NCI-H2107 treated with DMSO at 0.1 percent for 48 hours (cell line): ENCODE measurements around the gene ABCB8.

Source experiments
- DNase-seq: peaks from one replicate; lab custom pipeline; 2025; ENCODE audit not compliant: unreplicated experiment; lab: John Stamatoyannopoulos, UW

ABCB8 gene

DNA sequence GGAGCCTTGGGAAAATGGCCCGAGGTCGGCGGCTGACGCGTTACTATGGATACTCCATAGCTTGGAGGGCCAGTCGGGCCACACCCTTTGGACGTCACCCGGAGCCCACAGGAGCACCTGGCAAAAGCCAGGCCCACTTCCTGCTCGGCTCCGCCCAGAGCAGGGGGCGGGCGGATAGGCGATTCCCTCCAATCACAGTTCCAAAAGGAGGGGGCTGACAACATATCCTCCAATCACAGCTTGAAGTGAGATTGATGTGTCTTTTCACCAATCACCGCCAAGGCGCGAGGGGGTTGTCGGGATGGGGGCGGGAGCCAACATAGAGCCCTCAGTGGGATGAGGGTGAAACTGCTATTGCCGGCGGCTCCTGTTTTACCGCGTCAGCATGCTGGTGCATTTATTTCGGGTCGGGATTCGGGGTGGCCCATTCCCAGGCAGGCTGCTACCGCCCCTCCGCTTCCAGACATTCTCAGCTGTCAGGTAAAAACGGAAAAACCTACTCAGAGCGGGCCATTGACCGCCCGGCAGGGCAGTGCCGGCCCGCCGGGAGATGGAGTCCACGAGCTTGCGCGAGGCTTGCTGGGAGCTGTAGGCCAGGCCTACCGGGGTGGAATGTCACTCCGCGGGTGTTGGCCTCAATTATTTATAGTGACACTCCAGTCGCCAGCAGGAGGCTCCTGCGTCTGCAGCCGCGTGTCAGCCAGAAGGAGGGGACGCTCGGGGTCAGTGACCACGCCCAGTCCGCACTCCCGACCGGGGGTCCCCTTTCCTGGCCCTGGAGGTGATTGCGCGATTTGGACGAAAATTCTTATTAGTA, at the start of gene ABCB8:
Gene ABCB8, plus strand, starts transcription at position 320 of the 817 bp plus-strand sequence. Its CDS starts 66 bp downstream, at position 386.
- DNase-seq, result peak; percentile 98

DNA sequence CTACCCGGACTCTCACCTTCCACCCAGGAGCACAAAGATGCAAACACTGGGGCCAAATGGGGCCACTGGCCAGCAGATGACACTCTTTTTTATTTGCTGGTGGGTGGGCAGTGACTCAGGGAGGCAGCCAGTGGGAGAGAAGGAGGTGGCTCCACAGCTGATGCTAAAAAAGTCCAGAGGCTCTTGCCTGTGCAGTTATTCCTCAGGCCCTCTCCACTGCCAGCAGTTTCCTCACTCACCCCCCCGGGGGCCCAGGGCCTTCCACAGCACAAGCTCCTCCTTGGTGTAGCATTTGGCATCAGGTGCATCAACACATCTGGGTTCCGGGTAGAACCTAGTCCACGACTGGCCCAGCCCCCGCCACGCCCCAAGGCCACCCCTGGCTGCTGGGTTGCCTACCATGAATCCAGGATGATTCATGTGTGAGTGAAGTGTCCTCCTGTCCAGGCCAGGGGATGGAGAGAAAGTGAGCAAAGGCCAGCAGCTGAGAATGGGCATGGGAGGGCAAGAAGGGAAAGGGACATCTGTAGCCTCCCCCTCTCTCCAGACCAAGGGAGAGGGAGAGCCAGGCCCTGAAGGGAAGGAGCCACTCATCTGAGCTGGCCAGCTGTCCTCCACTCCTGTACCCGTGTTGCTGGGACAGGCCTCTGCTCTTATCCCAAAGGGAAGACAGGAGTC, 48.4 kb upstream of the ABCB8 start:
- DNase-seq, result no peak

DNA sequence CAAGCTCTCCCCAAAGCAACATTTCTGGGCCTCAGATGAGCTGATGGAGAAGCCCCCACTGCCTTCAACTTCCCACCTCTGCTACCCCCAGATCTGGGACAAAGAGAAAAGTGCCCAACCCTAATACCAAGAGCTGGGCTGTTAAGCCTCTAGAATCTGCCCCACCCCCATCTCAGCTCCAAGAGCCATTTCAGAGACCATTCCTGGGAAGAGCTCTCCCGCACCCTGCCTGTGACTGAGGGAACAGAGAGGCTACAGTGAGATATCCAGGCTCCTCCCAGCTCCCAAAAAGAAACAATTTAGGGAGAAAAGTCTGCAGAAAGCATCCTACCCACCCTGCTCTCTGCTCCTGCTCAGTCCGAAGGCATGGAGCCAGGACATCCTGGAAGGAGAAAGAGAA, 47.6 kb upstream of the ABCB8 start:
- peak; percentile 45 for DNase-seq

DNA sequence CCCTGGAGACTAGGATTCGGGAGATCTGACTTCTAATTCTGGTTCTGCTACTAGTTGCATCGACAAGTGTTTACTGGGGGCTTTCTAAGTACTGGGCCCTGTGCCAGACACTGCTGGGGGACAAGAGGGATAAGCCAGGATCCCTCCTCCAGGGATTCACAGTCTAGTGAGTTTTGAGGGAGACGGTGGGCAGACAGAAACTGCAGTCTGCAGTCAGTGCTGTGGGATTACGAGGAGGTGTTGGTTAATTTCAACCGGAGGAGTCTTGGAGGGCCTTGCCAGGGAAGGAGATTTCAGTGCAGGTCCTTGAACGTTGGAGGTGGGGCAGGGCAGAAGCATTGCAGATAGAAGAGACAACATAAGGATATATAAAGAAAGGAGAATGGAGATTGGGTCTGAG, 46.6 kb upstream of the ABCB8 start:
- DNase-seq, result no peak

DNA sequence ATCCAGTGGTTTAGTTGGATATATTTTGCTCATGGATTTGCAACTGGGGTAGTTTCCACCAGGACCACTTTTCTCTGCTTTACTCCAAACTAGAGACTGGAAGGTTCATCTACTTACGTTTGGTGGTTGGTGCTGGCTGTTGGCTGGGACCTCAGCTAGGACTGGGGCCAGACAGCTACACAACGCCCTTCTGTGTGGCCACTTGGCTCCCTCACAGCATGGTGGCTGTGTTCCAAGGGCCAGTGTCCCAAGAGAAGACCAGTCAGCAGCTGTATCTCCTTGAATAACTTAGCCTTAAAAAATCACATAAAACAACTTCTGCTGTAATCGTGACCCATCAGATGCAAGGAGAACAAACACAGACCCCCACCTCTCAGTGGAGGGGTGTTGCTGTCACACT, 45.9 kb upstream of the ABCB8 start:
- DNase-seq, result no peak

DNA sequence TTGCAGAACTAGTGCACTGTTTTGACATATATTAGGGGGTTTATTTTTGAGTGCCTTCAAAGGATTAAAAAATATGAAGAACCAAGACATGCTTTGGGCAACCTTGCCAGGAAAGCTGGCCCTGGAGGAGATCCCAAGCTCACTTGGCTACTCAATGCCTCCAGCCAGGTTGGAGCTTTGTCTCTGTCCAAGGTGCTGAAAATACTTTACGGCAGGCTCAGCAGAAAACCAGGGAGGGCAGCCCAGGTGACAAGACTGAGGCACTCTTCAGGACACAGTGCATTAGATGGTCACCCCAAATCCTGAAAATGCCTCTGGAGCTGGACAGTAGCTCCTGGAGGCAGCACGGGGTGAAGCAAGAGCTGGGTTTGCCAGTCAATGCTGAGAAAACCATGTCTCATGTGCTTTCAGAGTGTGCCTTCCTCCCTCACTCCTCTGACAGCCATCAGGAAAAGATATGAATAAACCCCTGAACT, 44.3 kb upstream of the ABCB8 start:
- no peak for DNase-seq

DNA sequence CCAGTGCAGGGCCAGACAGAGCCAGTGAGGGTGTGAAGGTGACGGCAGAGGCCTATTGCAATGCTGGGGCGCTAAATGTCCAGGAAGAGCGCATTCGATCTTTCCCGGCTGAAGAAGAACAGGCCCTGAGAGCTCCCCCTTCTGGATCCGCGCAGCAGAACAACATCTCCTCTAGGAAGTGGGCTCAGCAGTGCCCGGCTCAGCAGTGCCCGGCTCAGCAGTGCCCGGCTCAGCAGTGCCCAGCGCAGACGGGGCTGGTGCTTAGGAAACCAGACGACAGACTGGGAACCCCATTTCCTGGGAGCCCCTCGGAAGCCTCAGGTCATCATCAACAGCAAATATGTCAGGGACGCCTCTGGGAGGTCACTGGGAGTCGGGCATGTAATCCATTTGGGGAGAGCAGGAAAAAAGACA, 42.1 kb upstream of the ABCB8 start:
- DNase-seq, result peak; percentile 63

DNA sequence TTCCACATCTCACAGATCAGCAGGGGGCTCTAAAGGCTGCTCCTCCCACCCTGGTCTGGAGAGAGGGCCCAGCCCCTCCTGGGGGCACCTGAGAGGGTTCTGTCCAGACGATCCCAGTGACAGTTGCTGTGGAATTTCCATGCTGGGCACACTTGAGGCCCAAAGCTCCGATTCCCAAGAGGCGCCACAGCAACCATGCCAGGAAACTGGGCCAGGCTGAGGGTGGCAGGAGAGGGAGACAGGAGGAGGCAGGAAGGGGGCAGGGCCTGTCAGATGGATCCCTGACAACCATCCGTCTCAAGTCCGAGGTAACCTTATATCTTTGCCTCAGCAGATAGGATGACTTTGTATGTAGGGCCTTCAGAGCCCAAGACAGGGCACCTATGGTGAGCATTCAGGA, 41.7 kb upstream of the ABCB8 start:
- no peak for DNase-seq

DNA sequence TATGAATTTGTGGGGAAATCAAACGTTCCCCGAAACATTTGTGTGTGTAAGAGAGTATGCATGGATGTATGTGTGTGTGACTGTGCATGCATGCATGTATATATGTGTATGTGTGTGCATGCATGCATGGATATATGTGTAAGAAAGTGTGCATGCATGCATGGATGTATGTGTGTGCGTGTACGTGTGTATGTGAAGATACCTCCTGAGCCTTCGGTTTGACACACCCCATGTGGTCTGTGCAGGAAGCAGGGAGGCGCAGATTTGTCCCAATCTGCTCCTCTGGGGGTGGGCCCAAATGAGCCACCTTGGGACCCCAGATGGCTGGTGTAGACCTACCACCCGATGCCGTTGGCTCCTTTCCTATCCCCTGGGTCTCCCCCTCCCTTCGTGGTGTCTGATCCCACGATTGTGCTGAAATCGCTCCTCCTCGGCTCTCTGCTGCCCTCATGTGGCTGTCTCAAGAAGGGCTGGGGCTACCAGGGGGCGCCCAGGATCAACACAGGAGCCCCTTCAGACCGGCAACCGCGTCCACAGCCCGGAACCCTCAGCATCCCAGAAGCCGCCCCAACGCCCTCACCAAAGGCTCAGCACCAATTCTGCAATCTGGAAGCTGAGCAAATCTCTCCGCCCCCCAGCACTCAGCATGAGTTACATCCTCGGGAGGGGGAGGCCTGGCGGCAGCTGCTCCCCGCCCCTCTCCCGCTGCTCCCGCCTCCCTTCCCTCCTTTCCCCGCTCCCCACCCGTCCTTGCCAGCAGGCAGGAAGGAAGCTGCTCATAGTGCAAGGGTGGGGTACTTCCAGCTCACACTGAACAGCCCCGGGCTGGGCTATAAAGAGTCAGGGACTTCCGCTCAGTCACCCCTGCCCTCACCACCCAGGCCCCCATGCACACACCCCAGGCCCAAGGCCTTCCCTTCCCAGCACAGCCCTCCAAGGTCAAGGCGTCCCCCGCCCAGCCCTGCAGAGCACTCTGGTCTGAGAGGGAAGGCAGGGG, 39.7 kb upstream of the ABCB8 start:
- peak; percentile 51 for DNase-seq

DNA sequence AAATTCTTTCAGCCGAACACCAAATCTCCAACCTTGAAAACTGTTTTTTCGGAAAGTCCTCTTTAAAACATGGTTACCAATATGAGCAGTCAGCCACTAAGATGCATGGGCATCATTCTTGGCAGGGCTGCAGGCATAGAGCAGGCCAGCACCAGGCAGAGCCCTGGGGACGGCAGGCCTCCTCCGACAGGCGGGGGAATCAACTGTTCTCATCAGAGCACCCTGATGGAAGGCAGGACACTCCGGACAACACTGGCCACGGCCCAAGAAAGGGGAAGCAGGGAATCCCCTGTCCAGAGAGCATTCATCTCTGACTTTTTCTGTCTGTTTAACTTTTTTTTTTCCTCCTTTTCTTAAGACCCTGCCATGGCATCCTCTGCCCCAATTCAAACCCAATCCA, 38.8 kb upstream of the ABCB8 start:
- DNase-seq, result no peak

DNA sequence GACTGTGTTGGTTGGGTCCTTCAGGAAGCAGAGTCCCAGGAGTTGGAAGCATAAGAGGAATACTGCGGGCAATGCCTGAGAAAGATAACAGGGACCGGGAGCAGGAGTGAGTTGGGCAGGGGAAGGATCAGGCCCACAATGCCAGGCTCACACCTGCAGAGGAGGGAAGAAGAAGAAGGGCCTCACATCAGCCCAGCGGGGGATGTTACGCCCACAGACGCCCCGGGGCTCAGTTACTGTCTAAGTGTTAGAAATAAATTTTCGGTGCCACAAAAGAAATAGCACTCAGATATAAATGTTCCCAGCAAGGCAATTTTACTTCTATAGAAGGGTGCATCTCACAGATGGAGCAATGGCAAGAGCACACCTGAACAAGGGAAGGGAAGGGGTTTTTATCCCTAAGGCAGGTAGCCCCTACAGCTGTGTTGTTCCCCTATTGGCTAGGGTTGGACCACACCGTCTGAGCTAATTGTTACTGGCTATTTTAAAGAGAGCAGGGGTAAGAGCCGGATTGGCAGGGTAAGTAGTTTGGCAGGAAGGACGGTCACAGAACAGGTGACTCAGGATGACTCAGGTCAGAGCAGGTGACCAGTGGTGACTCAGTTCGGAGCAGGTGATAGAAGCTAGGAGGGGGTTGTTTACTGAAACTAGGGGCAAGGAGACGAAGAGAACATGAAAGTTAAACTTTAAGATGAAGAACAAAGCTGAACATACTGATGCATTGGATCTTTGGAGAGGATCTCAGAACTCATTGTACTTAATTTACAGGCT, 37.6 kb upstream of the ABCB8 start, which contains the start of gene NOS3:
Gene NOS3, plus strand, starts transcription at position 602 of the 771 bp plus-strand sequence. CDS start 2,787 bp downstream, outside the sequence.
- no peak for DNase-seq

DNA sequence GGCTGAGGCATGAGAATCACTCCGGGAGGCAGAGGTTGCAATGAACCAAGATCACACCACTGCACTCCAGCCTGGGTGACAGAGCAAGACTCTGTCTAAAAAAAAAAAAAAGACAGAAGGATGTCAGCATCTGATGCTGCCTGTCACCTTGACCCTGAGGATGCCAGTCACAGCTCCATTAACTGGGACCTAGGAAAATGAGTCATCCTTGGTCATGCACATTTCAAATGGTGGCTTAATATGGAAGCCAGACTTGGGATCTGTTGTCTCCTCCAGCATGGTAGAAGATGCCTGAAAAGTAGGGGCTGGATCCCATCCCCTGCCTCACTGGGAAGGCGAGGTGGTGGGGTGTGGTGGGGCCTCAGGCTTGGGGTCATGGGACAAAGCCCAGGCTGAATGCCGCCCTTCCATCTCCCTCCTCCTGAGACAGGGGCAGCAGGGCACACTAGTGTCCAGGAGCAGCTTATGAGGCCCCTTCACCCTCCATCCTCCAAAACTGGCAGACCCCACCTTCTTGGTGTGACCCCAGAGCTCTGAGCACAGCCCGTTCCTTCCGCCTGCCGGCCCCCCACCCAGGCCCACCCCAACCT, 36.1 kb upstream of the ABCB8 start:
- DNase-seq, result no peak

DNA sequence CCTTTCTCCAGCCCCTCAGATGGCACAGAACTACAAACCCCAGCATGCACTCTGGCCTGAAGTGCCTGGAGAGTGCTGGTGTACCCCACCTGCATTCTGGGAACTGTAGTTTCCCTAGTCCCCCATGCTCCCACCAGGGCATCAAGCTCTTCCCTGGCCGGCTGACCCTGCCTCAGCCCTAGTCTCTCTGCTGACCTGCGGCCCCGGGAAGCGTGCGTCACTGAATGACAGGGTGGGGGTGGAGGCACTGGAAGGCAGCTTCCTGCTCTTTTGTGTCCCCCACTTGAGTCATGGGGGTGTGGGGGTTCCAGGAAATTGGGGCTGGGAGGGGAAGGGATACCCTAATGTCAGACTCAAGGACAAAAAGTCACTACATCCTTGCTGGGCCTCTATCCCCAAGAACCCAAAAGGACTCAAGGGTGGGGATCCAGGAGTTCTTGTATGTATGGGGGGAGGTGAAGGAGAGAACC, 35.4 kb upstream of the ABCB8 start:
- DNase-seq, result no peak

DNA sequence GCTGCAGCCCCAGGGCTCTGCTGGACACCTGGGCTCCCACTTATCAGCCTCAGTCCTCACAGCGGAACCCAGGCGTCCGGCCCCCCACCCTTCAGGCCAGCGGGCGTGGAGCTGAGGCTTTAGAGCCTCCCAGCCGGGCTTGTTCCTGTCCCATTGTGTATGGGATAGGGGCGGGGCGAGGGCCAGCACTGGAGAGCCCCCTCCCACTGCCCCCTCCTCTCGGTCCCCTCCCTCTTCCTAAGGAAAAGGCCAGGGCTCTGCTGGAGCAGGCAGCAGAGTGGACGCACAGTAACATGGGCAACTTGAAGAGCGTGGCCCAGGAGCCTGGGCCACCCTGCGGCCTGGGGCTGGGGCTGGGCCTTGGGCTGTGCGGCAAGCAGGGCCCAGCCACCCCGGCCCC, 34.7 kb upstream of the ABCB8 start:
- no peak for DNase-seq

DNA sequence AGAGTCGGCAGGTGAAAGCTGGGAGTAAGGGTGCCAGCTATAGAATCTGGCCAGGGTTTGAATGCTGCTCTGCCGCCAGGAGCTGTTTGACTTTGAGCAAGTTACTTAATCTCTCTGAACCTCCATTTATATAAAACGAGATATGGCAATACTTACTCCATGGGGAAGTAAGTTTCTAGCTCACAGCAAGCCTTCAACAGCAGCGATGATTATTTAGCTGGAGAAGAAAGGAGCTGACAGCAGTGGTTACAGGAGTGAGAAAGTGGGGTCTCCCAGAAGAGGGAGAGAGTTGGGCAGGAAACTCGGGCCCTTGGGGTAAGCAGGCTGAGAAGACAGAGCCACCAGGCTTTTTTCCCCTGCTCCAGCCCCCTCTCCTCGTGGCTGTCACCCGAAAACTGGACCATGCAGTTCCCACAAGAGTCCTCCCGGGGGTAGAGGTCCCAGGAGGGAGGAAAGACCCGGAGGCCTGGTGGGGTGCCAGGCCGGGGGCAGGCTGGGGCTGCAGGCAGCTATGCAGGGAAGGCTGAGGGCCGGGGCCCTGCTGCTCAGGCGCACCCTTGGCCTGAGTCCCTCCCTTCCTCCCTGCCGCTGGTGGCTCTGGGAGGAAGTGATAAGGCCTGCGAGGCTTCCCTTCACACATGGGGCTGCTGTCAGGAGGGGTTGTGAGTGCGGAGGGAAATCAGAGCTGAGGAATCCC, 34.0 kb upstream of the ABCB8 start:
- DNase-seq, result no peak

DNA sequence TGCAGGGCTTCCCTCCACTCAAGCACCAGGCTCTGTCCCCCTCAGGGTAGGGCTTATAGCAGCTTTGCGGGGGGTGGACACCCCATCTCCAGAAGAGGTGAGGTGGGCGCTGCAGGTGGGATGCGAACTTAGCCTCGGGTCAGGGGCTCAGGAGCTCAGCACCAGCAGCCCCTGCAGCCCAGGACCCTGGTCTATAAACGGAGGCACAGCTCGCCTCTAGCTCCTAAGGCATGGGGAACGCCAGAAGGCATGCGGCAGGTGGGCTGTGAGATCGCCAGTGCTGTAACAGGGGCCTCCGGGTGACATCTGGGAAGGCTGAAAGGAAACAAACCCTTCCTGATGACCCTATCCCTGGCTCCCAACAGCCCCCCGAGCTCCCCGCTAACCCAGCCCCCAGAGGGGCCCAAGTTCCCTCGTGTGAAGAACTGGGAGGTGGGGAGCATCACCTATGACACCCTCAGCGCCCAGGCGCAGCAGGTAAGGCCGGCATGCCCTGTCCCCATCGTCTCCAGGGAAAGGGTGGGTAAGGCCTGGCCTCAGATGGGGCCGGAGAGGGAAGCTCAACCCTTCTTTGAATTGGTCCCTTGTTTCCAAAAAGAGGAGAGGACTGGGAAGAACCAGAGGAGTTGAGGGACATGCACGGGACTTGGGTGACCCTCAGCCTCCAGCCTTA, 33.3 kb upstream of the ABCB8 start:
- DNase-seq, result no peak

DNA sequence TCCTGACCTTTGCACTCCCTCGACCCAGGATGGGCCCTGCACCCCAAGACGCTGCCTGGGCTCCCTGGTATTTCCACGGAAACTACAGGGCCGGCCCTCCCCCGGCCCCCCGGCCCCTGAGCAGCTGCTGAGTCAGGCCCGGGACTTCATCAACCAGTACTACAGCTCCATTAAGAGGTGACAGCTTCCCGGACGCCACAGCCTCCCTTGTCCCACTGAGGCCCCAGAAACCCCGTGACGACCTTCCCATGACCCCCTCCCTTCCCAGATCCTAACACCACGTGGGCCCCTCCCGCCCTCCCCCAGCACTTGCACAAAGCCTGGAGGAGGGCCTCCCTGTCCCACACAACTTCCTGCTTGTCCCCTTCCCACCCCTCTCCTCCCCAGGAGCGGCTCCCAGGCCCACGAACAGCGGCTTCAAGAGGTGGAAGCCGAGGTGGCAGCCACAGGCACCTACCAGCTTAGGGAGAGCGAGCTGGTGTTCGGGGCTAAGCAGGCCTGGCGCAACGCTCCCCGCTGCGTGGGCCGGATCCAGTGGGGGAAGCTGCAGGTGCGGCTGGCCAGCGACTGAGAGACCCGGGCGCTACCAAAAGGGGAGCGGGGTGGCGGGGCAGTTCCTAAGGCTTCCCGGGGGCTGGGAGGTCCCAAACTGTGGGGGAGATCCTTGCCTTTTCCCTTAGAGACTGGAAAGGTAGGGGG, 31.7 kb upstream of the ABCB8 start:
- DNase-seq, result no peak

DNA sequence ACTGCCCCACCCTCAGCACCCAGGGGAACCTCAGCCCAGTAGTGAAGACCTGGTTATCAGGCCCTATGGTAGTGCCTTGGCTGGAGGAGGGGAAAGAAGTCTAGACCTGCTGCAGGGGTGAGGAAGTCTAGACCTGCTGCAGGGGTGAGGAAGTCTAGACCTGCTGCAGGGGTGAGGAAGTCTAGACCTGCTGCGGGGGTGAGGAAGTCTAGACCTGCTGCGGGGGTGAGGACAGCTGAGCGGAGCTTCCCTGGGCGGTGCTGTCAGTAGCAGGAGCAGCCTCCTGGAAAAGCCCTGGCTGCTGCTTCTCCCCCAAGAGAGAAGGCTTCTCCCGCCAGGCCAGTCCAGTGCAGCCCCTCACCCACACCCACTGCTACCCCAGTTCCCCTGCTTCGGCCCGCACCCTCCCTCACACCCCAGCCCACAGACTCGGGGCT, 31.2 kb upstream of the ABCB8 start:
- no peak for DNase-seq
